ENCODE results near the gene RASGRF1. TPM values are rescaled to one million over a fixed set of nuclear protein-coding genes. Genes with fewer than 3 reads are reported as not detected.
"Not testable (repeated sequence)": the region's sequence is repeated elsewhere in the genome, so short reads cannot be mapped to it uniquely, and the experiment has no call there.

RASGRF1 gene
- total RNA-seq, 1 donor from 2014 or later, result 0.17 TPM

DNA sequence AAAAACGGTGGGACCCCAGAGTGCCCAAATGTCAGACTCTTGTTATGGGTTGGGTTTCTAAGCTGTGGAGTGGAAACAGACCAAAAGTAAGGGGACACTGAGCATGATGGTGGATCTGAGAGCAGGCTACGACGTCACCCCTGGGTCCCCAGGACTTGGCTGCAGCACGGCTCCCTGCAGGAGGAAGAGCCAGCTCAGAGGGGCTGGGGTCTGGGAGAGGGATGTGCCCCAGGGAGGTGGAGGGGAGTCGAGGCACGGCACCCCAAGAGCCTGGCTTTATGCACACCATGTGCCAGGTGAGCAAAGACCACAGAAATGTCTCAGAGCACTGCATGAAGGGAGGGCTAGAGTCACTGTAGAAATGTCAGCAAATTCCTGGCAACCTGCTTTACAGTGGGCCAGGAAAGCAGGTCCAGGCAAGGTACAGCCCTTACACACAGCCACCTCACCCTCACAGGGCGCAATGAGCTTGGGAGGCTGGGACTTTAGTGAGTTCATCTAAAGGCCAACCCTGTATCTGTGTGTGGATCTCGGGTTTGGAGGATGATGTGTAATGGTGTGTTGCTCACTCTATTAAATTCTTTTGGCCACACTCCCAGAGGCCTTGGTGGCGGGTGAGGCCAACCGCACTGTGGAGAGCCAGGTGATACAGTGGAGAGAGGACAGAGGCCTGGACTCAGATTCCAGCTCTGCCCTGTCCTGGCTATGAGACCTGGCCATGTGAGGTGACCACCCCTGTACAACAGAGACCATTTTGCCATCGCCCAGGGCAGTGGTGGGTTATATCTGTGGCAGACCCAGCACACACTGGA is 159.8 kb downstream of the RASGRF1 start:
- TF ChIP-seq, protein P1, sequence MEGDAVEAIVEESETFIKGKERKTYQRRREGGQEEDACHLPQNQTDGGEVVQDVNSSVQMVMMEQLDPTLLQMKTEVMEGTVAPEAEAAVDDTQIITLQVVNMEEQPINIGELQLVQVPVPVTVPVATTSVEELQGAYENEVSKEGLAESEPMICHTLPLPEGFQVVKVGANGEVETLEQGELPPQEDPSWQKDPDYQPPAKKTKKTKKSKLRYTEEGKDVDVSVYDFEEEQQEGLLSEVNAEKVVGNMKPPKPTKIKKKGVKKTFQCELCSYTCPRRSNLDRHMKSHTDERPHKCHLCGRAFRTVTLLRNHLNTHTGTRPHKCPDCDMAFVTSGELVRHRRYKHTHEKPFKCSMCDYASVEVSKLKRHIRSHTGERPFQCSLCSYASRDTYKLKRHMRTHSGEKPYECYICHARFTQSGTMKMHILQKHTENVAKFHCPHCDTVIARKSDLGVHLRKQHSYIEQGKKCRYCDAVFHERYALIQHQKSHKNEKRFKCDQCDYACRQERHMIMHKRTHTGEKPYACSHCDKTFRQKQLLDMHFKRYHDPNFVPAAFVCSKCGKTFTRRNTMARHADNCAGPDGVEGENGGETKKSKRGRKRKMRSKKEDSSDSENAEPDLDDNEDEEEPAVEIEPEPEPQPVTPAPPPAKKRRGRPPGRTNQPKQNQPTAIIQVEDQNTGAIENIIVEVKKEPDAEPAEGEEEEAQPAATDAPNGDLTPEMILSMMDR (IDR thresholded peaks at IDR 0.05; ENCODE audit: unreplicated experiment), result no peak
- no peak for DNase-seq (ENCODE audit: low spot score, unreplicated experiment)
- H3K27ac Mint-ChIP-seq, result no peak overlapping the region
- no peaks in the 10 kb centered on the region for H3K4me1 Mint-ChIP-seq (ENCODE audit: low read depth)
- peaks cover 6% of the 10 kb centered on the region for H3K36me3 Mint-ChIP-seq (ENCODE audit: insufficient read depth)
- no peaks in the 10 kb centered on the region for H3K9me3 Mint-ChIP-seq (ENCODE audit: low read depth)
- no peak overlapping the region for H3K4me3 Mint-ChIP-seq (ENCODE audit: low read depth)
- H3K27me3 Mint-ChIP-seq, result no peaks in the 10 kb centered on the region

DNA sequence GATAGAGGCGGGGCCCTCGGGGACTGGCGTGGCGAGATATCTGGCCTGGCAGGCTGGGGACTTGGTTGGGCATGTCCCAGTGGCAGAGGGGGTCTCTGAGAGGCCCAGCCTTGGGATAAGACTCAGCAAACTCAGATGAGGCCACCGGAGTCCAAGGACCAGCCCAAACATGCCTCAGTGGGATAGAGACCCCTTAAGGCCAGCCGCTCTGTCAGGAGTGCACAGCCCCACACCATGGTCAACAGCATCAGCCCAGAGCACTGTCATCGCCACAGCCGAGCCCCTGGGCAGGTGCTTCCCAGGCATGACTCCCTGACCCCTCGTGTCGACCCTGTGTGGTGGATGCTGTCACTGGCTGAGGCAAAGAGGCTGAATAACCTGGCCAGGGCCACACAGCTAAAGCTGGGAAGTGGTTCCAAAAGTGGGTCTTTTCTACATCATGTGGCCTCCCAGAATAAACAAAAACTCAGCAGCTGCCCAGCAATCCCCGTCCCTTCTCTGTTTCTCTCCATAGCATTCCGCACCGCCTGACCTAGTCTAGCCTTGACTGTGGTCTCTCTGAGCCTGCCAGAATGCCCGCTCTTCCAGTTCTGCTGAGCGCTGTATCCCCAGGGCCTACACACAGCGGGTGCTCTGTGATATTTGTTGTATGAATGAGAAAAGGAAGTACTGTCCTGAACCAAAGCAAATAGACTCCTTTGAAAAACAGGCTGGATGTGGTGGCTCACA is 160.9 kb downstream of the RASGRF1 start:
- Mint-ChIP-seq H3K4me1 (ENCODE audit: low read depth) (no peaks in the 10 kb centered on the region), H3K36me3 (ENCODE audit: insufficient read depth) (peaks cover 8% of the 10 kb centered on the region), H3K27me3 (no peaks in the 10 kb centered on the region), H3K9me3 (ENCODE audit: low read depth) (no peaks in the 10 kb centered on the region), H3K4me3 (ENCODE audit: low read depth) (no peak overlapping the region), H3K27ac (peak overlapping the region; percentile 92)
- TF ChIP-seq, protein P1 (IDR thresholded peaks at IDR 0.05; ENCODE audit: unreplicated experiment), result no peak
- DNase-seq (ENCODE audit: low spot score, unreplicated experiment), result no peak

- TF ChIP-seq, protein P1 (IDR thresholded peaks at IDR 0.05; ENCODE audit: unreplicated experiment), result no peak
- no peak overlapping the region for H3K4me3 Mint-ChIP-seq (ENCODE audit: low read depth)
- no peaks in the 10 kb centered on the region for H3K4me1 Mint-ChIP-seq (ENCODE audit: low read depth)
- H3K36me3 Mint-ChIP-seq (ENCODE audit: insufficient read depth), result peaks cover 9% of the 10 kb centered on the region
- H3K27me3 Mint-ChIP-seq, result no peaks in the 10 kb centered on the region
- H3K9me3 Mint-ChIP-seq (ENCODE audit: low read depth), result no peaks in the 10 kb centered on the region
- DNase-seq (ENCODE audit: low spot score, unreplicated experiment), result no peak
- peak overlapping the region; percentile 56 for H3K27ac Mint-ChIP-seq
Measured at GRCh38 chr15:78928616-78929093, 161.9 kb downstream of the RASGRF1 start.

- not testable (repeated sequence) for H3K4me3 Mint-ChIP-seq (ENCODE audit: low read depth); DNase-seq (ENCODE audit: low spot score, unreplicated experiment); H3K9me3 Mint-ChIP-seq (ENCODE audit: low read depth); H3K27me3 Mint-ChIP-seq; H3K4me1 Mint-ChIP-seq (ENCODE audit: low read depth); H3K27ac Mint-ChIP-seq
- H3K36me3 Mint-ChIP-seq (ENCODE audit: insufficient read depth), result peaks cover 11% of the 10 kb centered on the region
Measured at GRCh38 chr15:78928176-78928575, 162.4 kb downstream of the RASGRF1 start.

DNA sequence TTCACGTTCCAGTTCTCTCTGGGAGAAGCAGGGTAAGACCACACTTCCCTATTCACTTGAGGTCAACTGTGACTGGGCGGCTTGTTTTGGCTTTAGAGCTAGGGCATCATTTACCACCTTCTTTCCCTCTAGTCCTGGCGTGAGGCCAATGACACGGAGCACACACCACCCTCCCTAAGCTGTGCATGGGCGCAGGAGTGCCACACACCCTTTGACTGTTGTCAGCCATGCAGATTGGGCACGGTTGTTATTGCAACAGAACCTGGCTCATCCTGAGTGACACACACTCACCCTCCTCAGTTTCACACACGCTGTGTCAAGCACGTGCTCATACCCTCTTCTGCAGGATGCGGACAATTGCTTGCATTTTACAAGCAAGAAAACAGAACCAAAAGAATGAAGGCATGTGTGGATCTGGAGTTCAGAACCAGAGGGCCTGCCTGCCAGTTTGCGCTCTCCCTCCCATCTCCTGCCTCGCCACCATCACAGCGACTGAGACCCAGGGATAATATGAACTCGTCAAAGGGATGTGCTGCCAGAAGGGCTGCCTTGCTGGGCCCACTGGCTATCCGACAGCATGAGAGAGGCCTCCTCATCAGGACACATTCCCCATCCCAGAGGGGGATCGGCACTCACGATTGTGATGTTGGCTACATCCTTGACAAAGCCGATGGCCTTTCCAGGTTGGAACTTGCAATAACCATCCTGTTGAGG is 163.3 kb downstream of the RASGRF1 start:
- DNase-seq (ENCODE audit: low spot score, unreplicated experiment), result no peak
- TF ChIP-seq, protein P1 (IDR thresholded peaks at IDR 0.05; ENCODE audit: unreplicated experiment), result no peak
- H3K9me3 Mint-ChIP-seq (ENCODE audit: low read depth), result no peaks in the 10 kb centered on the region
- no peaks in the 10 kb centered on the region for H3K4me1 Mint-ChIP-seq (ENCODE audit: low read depth)
- no peak overlapping the region for H3K4me3 Mint-ChIP-seq (ENCODE audit: low read depth)
- no peak overlapping the region for H3K27ac Mint-ChIP-seq
- H3K36me3 Mint-ChIP-seq (ENCODE audit: insufficient read depth), result peaks cover 13% of the 10 kb centered on the region
- H3K27me3 Mint-ChIP-seq, result no peaks in the 10 kb centered on the region

Data from progenitor cell of endocrine pancreas (in vitro differentiated cells).